MM.1S (cell line): ENCODE data around the gene C22orf15.

Source experiments
- DNase-seq: peaks from one replicate; pipeline ENCODE4 v3.0.0-alpha.2; 2015
- H2AFZ ChIP-seq: fragments of 300-600 bp; sonication (generic); 2 replicates; pipeline ENCODE4 v1.6.0; 2016; ENCODE audit warnings: antibody characterized with exemption, low read length
- H3F3A ChIP-seq: fragments of 300-600 bp; sonication (generic); 2 replicates; pipeline ENCODE4 v1.6.1; 2016; ENCODE audit warnings: mild to moderate bottlenecking, antibody characterized with exemption, low read length, moderate library complexity, mixed read lengths; ENCODE audit not compliant: insufficient read depth
- H3K27ac ChIP-seq: fragments of 300-600 bp; sonication (generic); 2 replicates; pipeline ENCODE4 v1.5.1; 2016; ENCODE audit warnings: mild to moderate bottlenecking, low read length
- H3K27me3 ChIP-seq: fragments of 300-600 bp; sonication (generic); replicated peaks from 2 replicates; pipeline ENCODE4 v1.6.0; 2016; ENCODE audit warnings: low read length; ENCODE audit not compliant: insufficient read depth
- H3K36me3 ChIP-seq: fragments of 300-600 bp; sonication (generic); replicated peaks from 2 replicates; pipeline ENCODE4 v1.6.1; 2016; ENCODE audit warnings: mild to moderate bottlenecking, low read length, mixed read lengths; ENCODE audit not compliant: insufficient read depth
- H3K4me1 ChIP-seq: fragments of 300-600 bp; sonication (generic); 2 replicates; pipeline ENCODE4 v1.6.1; 2016; ENCODE audit warnings: low read length, mixed read lengths
- H3K4me2 ChIP-seq: fragments of 300-600 bp; sonication (generic); 2 replicates; pipeline ENCODE4 v1.6.0; 2016; ENCODE audit warnings: low read depth, low read length
- H3K4me3 ChIP-seq: fragments of 300-600 bp; sonication (generic); 2 replicates; pipeline ENCODE4 v1.5.1; 2016; ENCODE audit warnings: low read length, mixed read lengths
- H3K79me2 ChIP-seq: fragments of 300-600 bp; sonication (generic); 2 replicates; pipeline ENCODE4 v1.6.1; 2016; ENCODE audit warnings: mixed run types, low read length, mixed read lengths
- H3K9ac ChIP-seq: fragments of 300-600 bp; sonication (generic); 2 replicates; pipeline ENCODE4 v1.6.1; 2016; ENCODE audit warnings: low read length, mixed read lengths
- H3K9me2 ChIP-seq: fragments of 300-600 bp; sonication (generic); replicated peaks from 2 replicates; pipeline ENCODE4 v1.6.1; 2016; ENCODE audit warnings: mild to moderate bottlenecking, low read length, mixed read lengths; ENCODE audit not compliant: insufficient read depth
- H3K9me3 ChIP-seq: fragments of 300-600 bp; sonication (generic); replicated peaks from 2 replicates; pipeline ENCODE4 v1.6.1; 2016; ENCODE audit warnings: mild to moderate bottlenecking, low read length, mixed read lengths; ENCODE audit not compliant: insufficient read depth
- H4K20me1 ChIP-seq: fragments of 300-600 bp; sonication (generic); 2 replicates; pipeline ENCODE4 v1.6.1; 2016; ENCODE audit warnings: mild to moderate bottlenecking, low read length, moderate library complexity, mixed read lengths; ENCODE audit not compliant: insufficient read depth
- EZH2 ChIP-seq: fragments of 300-600 bp; sonication (generic); optimal IDR thresholded peaks from 2 replicates; pipeline ENCODE3; 2017; ENCODE audit warnings: low read depth, mild to moderate bottlenecking, antibody characterized with exemption, low read length, mixed read lengths
- EZH2phosphoT487 ChIP-seq: fragments of 300-600 bp; sonication (generic); IDR thresholded peaks from 2 replicates; pipeline ENCODE4 v1.6.1; 2018; ENCODE audit warnings: antibody characterized with exemption, low read length
- TF ChIP-seq, protein P1 (sequence below): fragments of 300-600 bp; sonication (generic); IDR thresholded peaks from 2 replicates; pipeline ENCODE4 v1.5.1; 2016; ENCODE audit warnings: antibody characterized with exemption, low read length, mixed read lengths

Gene C22orf15

DNA sequence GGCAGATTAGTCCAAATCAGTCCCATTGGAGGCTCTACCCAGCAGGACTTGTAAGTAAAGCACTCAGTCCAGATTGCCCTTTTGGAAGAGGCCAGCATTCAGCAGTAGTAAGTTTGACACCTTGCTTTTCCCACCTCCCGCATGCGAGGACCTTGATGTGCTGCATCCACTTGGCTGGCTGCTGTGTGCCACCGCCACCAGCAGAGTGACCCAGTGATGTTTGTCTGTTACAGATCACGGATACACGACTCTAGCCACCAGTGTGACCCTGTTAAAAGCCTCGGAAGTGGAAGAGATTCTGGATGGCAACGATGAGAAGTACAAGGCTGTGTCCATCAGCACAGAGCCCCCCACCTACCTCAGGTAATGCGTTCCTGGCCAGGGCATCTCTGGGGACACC lies 30.5 kb downstream of the C22orf15 start:
- Histone ChIP-seq H2AFZ (no peak overlapping the region), H3K27me3 (no peaks in the 10 kb centered on the region), H3K4me2 (no peak overlapping the region), H3K9ac (no peak overlapping the region), H3K4me1 (0 out of 2 replicates have a peak, but pooled peaks cover 3% of the 10 kb centered on the region), H3K79me2 (peaks cover 54% of the 10 kb centered on the region), H4K20me1 (no peaks in the 10 kb centered on the region), H3K4me3 (no peak overlapping the region), H3K9me3 (no peaks in the 10 kb centered on the region), H3F3A (no peaks in the 10 kb centered on the region), H3K36me3 (peaks cover 14% of the 10 kb centered on the region; the same call in 1 of the 2 replicates), H3K9me2 (no peaks in the 10 kb centered on the region), H3K27ac (no peak overlapping the region)
- TF ChIP-seq, protein P1, sequence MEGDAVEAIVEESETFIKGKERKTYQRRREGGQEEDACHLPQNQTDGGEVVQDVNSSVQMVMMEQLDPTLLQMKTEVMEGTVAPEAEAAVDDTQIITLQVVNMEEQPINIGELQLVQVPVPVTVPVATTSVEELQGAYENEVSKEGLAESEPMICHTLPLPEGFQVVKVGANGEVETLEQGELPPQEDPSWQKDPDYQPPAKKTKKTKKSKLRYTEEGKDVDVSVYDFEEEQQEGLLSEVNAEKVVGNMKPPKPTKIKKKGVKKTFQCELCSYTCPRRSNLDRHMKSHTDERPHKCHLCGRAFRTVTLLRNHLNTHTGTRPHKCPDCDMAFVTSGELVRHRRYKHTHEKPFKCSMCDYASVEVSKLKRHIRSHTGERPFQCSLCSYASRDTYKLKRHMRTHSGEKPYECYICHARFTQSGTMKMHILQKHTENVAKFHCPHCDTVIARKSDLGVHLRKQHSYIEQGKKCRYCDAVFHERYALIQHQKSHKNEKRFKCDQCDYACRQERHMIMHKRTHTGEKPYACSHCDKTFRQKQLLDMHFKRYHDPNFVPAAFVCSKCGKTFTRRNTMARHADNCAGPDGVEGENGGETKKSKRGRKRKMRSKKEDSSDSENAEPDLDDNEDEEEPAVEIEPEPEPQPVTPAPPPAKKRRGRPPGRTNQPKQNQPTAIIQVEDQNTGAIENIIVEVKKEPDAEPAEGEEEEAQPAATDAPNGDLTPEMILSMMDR: no peak
- TF ChIP-seq EZH2 (no peak), EZH2phosphoT487 (no peak)
- no peak for DNase-seq

DNA sequence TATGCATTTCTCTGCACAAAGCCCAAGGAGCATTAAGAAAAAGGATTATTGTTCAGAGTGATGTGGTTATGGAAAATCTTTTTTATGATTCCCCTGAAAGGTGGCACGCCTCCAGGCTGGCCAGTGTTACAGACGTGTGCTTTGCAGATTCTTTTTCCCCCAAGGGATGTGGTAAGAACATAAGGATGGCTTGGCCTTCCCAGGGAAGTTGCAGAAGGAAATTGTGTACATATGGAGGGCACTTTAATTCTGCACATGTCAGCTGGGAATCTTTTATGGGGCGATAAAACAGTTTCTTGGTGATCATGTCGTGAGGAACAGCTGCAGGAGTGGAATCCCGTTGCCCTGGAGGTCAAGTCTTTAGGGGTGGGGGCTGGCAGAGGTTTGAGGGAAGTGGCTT lies 33.7 kb downstream of the C22orf15 start:
- Histone ChIP-seq H4K20me1 (no peaks in the 10 kb centered on the region), H3K9me3 (no peaks in the 10 kb centered on the region), H3K9ac (no peak overlapping the region), H3K4me1 (no peaks in the 10 kb centered on the region), H3K4me3 (no peak overlapping the region), H3K36me3 (peaks cover 14% of the 10 kb centered on the region; the same call in 1 of the 2 replicates), H2AFZ (no peak overlapping the region), H3K79me2 (peaks cover 23% of the 10 kb centered on the region), H3F3A (no peaks in the 10 kb centered on the region), H3K27me3 (no peaks in the 10 kb centered on the region), H3K9me2 (no peaks in the 10 kb centered on the region), H3K27ac (no peak overlapping the region), H3K4me2 (no peak overlapping the region)
- no peak for TF ChIP-seq EZH2phosphoT487
- TF ChIP-seq EZH2: no peak
- TF ChIP-seq, protein P1: no peak
- no peak for DNase-seq

DNA sequence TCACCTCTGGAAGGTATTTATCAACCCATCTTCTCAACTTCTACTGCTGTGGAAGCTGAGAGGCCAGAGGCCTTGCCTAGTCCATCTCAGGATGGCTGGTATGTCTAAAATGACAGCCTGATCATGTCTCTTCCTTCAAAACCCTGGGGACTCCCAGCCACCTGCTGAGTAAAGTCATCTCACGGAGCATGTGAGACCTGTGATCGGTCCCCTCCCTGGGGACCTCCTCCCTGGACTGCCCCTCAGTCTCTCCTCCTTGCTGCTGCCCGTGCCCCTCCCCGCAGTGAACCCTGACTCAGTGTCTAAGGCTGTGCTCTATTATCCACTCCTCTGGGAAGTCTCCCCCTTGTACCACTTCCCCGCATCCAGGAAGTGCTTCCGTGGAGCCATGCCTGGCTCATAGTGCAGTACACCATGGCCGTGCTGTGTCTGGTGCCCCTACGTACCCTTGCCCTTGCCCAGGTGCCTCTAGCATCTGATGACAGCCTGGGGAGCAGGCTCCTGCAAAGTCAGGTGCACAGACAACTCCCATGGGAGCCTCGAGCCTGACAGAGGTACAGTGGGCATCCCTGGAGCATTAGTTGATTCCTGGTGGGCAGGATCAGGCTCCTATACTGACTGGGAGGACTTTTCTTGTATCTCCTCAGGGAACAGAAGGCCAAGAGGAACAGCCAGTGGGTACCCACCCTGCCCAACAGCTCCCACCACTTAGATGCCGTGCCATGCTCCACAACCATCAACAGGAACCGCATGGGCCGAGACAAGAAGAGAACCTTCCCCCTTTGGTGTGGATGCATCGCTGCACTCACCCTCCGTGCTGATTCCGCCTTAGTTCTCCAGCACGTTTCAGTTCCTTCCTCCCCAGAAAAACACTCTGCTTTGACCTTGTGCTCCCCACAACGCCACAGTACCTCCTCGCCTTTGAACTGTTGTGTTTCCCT lies 37.8 kb downstream of the C22orf15 start:
- Histone ChIP-seq H3K79me2 (peaks cover 3% of the 10 kb centered on the region; the same call in 1 of the 2 replicates), H2AFZ (no peak overlapping the region), H3K36me3 (peaks cover 3% of the 10 kb centered on the region; the same call in 1 of the 2 replicates), H3K4me3 (no peak overlapping the region), H3K9me3 (no peaks in the 10 kb centered on the region), H3K27ac (no peak overlapping the region), H3K4me1 (peaks cover under 1% of the 10 kb centered on the region; the same call in 1 of the 2 replicates), H4K20me1 (no peaks in the 10 kb centered on the region), H3K27me3 (no peaks in the 10 kb centered on the region), H3K9me2 (no peaks in the 10 kb centered on the region), H3F3A (no peaks in the 10 kb centered on the region), H3K4me2 (no peak overlapping the region), H3K9ac (no peak overlapping the region)
- no peak for TF ChIP-seq EZH2phosphoT487
- TF ChIP-seq EZH2: no peak
- DNase-seq: no peak
